GM19397 (cell line): ENCODE data around the gene CCDC171.
"Not testable (repeated sequence)": the region's sequence is repeated elsewhere in the genome, so short reads cannot be mapped to it uniquely, and the experiment has no call there.

Experiments
- ATAC-seq: cut with Tn5 transposase; IDR thresholded peaks from one replicate; pipeline ENCODE4 v1.9.1; 2021; ENCODE audit warnings: mild to moderate bottlenecking, moderate library complexity; ENCODE audit not compliant: unreplicated experiment

Gene CCDC171

GRCh38 chr9:15746905-15747304, 194.1 kb downstream of the CCDC171 start:
- ATAC-seq = no peak

- ATAC-seq = no peak
Observed at GRCh38 chr9:15755660-15756059, 202.8 kb downstream of the CCDC171 start.

GRCh38 chr9:15761551-15761950, 208.7 kb downstream of the CCDC171 start:
- no peak for ATAC-seq

GRCh38 chr9:15763371-15763770, 210.5 kb downstream of the CCDC171 start:
- ATAC-seq = no peak

- no peak for ATAC-seq
Observed at GRCh38 chr9:15764131-15764530, 211.3 kb downstream of the CCDC171 start.

GRCh38 chr9:15769547-15769946, 216.7 kb downstream of the CCDC171 start:
- ATAC-seq = no peak

GRCh38 chr9:15778861-15779260, 226.0 kb downstream of the CCDC171 start:
- no peak for ATAC-seq

- ATAC-seq = no peak
Observed at GRCh38 chr9:15782106-15782505, 229.3 kb downstream of the CCDC171 start.

- no peak for ATAC-seq
Observed at GRCh38 chr9:15785584-15785983, 232.7 kb downstream of the CCDC171 start.

- ATAC-seq = no peak
Observed at GRCh38 chr9:15786616-15787015, 233.8 kb downstream of the CCDC171 start.

- ATAC-seq = not testable (repeated sequence)
Observed at GRCh38 chr9:15810219-15810899, 257.5 kb downstream of the CCDC171 start.

- no peak for ATAC-seq
Observed at GRCh38 chr9:15813076-15813475, 260.2 kb downstream of the CCDC171 start.

- no peak for ATAC-seq
Observed at GRCh38 chr9:15824310-15824709, 271.5 kb downstream of the CCDC171 start.

GRCh38 chr9:15831384-15831783, 278.5 kb downstream of the CCDC171 start:
- no peak for ATAC-seq

GRCh38 chr9:15834541-15834940, 281.7 kb downstream of the CCDC171 start:
- ATAC-seq = no peak

- ATAC-seq = peak; percentile 84
Observed at GRCh38 chr9:15837079-15837679, 284.3 kb downstream of the CCDC171 start.

- no peak for ATAC-seq
Observed at GRCh38 chr9:15842051-15842450, 289.2 kb downstream of the CCDC171 start.

GRCh38 chr9:15843316-15843715, 290.5 kb downstream of the CCDC171 start:
- no peak for ATAC-seq

- no peak for ATAC-seq
Observed at GRCh38 chr9:15843931-15844330, 291.1 kb downstream of the CCDC171 start.

- no peak for ATAC-seq
Observed at GRCh38 chr9:15846611-15847010, 293.8 kb downstream of the CCDC171 start.

- ATAC-seq = no peak
Observed at GRCh38 chr9:15849871-15850270, 297.0 kb downstream of the CCDC171 start.

- no peak for ATAC-seq
Observed at GRCh38 chr9:15851766-15852165, 298.9 kb downstream of the CCDC171 start.

- no peak for ATAC-seq
Observed at GRCh38 chr9:15856591-15856990, 303.7 kb downstream of the CCDC171 start.
